A673 (cell line): ENCODE results near the gene ADARB2.

ENCODE experiments used
- EZH2 ChIP-seq: fragments of 200-600 bp; sonication (generic); IDR thresholded peaks from 2 replicates; pipeline ENCODE4 v1.6.1; 2017; ENCODE audit warnings: borderline replicate concordance, low read depth, mild to moderate bottlenecking, mixed read lengths, antibody characterized with exemption, low read length; ENCODE audit not compliant: poor library complexity, severe bottlenecking
- TF ChIP-seq, protein P1 (sequence below): fragments of 300-800, 200-600 bp; sonication (generic); conservative IDR thresholded peaks from 2 replicates; pipeline ENCODE4 v1.5.1; 2017; ENCODE audit warnings: low read depth, mild to moderate bottlenecking, antibody characterized with exemption, low read length, moderate library complexity, mixed read lengths

DNA sequence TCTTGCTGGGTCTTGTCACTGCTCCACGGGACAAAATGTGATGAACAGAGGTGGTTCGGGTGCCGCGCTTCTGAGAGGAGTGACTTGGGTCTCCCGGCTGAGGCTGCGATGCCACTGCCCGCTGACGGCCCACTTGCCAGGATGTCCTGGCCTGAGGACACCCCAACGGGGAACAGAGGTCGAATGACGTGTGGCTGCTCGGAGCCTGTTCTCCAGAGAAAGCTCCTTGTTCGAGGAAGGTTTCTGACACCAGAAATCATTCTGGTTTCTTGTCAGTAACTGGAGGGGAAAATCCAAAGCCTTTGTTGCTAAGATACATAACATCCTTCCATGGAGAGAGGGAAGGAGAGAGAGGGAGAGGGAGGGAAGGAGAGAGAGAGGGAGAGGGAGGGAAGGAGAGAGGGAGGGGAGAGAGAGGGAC lies 444.7 kb downstream of the ADARB2 start:
- TF ChIP-seq, protein P1, sequence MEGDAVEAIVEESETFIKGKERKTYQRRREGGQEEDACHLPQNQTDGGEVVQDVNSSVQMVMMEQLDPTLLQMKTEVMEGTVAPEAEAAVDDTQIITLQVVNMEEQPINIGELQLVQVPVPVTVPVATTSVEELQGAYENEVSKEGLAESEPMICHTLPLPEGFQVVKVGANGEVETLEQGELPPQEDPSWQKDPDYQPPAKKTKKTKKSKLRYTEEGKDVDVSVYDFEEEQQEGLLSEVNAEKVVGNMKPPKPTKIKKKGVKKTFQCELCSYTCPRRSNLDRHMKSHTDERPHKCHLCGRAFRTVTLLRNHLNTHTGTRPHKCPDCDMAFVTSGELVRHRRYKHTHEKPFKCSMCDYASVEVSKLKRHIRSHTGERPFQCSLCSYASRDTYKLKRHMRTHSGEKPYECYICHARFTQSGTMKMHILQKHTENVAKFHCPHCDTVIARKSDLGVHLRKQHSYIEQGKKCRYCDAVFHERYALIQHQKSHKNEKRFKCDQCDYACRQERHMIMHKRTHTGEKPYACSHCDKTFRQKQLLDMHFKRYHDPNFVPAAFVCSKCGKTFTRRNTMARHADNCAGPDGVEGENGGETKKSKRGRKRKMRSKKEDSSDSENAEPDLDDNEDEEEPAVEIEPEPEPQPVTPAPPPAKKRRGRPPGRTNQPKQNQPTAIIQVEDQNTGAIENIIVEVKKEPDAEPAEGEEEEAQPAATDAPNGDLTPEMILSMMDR: no peak
- TF ChIP-seq EZH2: no peak
